Lower lobe of right lung (tissue), 2 donors: ENCODE data around the gene SLC9A8. TPM values are rescaled to one million over a fixed set of nuclear protein-coding genes. Genes with fewer than 3 reads are reported as not detected.

Source experiments
- ATAC-seq, 2 donors: fragments of 200-7000 bp; cut with Tn5 transposase; one replicate each; pipeline ENCODE4 v1.9.1; 2020 to 2022; ENCODE audit warnings: mild to moderate bottlenecking in 2 of 2, moderate library complexity in 2 of 2
- DNase-seq: peaks from one replicate; pipeline ENCODE4 v3.0.0-alpha.2; 2020
- H3K27ac ChIP-seq: fragments of 200-600 bp; one replicate; pipeline ENCODE4 v1.8.0; 2022
- H3K27me3 ChIP-seq: fragments of 200-600 bp; one replicate; pipeline ENCODE4 v1.8.0; 2022; ENCODE audit warnings: low read depth
- H3K36me3 ChIP-seq: fragments of 200-600 bp; one replicate; pipeline ENCODE4 v1.8.0; 2022; ENCODE audit warnings: mild to moderate bottlenecking
- H3K4me1 ChIP-seq: fragments of 200-600 bp; one replicate; pipeline ENCODE4 v1.8.0; 2022
- H3K4me3 ChIP-seq: fragments of 200-600 bp; one replicate; pipeline ENCODE4 v1.8.0; 2022; ENCODE audit warnings: mild to moderate bottlenecking
- H3K9me3 ChIP-seq: fragments of 200-600 bp; one replicate; pipeline ENCODE4 v1.8.0; 2022
- intact Hi-C: fragments of 100-400 bp; cut with DNase I; formaldehyde crosslinking; loops from one replicate; pipeline ENCODE4 v1.11.0; 2022
- long read RNA-seq: library from polyadenylated mRNA; unstranded; transcript quantifications from one replicate; pipeline ENCODE4 v2.0.0, GENCODE V29; 2021
- total RNA-seq: library from RNA; stranded (reverse); fragmentation: NEBNext Ultra II Directional; extraction: Animal tissue kit (Norgen Biotek cat#: 25700); gene quantifications from one replicate; pipeline ENCODE4 v1.2.1, GENCODE V29; 2021
- TF ChIP-seq, protein P1 (sequence below): fragments of 200-600 bp; IDR thresholded peaks from one replicate; pipeline ENCODE4 v1.8.0; 2022; ENCODE audit warnings: antibody characterized with exemption, mild to moderate bottlenecking
- donor health status: DM: no; HTN: yes; CAD: no; lungs with severe emphysema.

Gene SLC9A8
- total RNA-seq, result 17.7 TPM
- long read RNA-seq, full-length matches to known transcripts, result 1 of 23 reads
- long read RNA-seq, partial matches to known transcripts, result 1 of 23 reads
- long read RNA-seq, other reads (novel, unspliced or antisense), result 21 of 23 reads

DNA sequence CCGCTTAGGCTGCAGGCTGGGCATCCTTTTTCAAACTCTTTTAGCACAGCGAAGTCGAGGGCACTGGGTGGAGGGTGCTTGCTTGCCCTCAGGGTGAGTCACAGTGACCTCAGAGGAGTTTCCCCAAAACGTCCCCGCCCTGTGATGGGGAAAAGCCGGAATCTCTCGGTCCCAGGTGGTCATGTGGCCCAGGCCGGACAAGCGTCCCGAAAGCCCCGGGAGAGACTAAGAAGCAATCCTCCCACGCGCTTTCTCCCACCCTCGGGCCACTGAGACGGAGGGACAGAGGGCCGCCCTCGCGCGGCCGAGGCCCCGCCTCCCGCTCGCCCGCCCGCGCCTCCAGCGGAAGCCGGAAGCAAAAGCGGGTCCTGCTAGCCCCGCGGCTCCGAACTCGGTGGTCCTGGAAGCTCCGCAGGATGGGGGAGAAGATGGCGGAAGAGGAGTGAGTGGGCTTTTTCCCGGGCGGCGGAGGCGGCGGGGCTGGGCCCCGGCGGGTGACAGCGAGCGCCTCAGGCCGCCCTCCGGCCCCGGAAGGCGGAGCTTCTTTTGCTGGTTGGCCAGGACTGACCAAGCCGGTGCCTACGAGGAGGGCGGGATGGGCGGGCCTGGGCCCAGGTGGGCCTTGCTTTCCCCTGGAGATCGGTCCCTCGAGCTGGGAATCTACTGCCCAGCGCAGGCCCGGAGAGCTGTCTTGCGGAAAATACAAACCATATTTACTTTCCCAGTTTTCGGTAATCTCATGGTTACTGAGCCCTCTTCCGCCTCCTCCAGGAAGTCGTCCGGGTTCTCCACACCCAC is at the start of gene SLC9A8:
Gene SLC9A8, plus strand, starts transcription at position 322 of the 798 bp plus-strand sequence. Its CDS starts 95 bp downstream, at position 417.
- ATAC-seq (peak; percentile 94 to 96), DNase-seq (peak; percentile 94)
- intact Hi-C loops, result no loop called here
- Histone ChIP-seq H3K36me3 (peaks cover 27% of the 10 kb centered on the region), H3K4me1 (peaks cover 25% of the 10 kb centered on the region), H3K4me3 (peak within 1 kb of the TSS; percentile 87), H3K27me3 (no peaks in the 10 kb centered on the region), H3K27ac (peak within 1 kb of the TSS; percentile 95), H3K9me3 (no peaks in the 10 kb centered on the region)
- TF ChIP-seq, protein P1, sequence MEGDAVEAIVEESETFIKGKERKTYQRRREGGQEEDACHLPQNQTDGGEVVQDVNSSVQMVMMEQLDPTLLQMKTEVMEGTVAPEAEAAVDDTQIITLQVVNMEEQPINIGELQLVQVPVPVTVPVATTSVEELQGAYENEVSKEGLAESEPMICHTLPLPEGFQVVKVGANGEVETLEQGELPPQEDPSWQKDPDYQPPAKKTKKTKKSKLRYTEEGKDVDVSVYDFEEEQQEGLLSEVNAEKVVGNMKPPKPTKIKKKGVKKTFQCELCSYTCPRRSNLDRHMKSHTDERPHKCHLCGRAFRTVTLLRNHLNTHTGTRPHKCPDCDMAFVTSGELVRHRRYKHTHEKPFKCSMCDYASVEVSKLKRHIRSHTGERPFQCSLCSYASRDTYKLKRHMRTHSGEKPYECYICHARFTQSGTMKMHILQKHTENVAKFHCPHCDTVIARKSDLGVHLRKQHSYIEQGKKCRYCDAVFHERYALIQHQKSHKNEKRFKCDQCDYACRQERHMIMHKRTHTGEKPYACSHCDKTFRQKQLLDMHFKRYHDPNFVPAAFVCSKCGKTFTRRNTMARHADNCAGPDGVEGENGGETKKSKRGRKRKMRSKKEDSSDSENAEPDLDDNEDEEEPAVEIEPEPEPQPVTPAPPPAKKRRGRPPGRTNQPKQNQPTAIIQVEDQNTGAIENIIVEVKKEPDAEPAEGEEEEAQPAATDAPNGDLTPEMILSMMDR, result peak; percentile 57

GRCh38 chr20:49762940-49763766 is 49.5 kb upstream of the SLC9A8 start:
- no peak overlapping the region for H3K27ac ChIP-seq
- intact Hi-C loops, result no loop called here
- H3K27me3 ChIP-seq, result no peaks in the 10 kb centered on the region
- DNase-seq (no peak), ATAC-seq (no peak)
- H3K4me3 ChIP-seq, result no peak overlapping the region
- TF ChIP-seq, protein P1, result no peak
- peaks cover 36% of the 10 kb centered on the region for H3K4me1 ChIP-seq
- H3K9me3 ChIP-seq, result no peaks in the 10 kb centered on the region
- no peaks in the 10 kb centered on the region for H3K36me3 ChIP-seq

DNA sequence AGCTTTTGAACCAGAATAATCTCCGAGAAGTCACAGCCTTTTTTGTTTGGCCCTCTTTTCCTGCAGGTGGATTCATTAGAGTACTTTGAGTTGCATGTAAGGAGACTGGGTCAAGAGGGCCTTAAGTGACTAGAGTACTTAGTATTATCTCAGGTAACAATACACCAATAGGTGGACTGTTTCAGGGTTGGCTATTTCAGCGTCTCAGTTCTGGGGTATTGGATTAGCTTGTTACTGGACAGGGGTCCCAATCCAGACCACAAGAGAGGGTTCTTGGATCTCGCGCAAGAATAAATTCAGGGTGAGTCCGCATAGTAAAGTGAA is 47.3 kb upstream of the SLC9A8 start:
- intact Hi-C loops, result no loop called here
- ATAC-seq (no peak), DNase-seq (no peak)
- Histone ChIP-seq H3K27ac (peak overlapping the region; percentile 37), H3K27me3 (no peaks in the 10 kb centered on the region), H3K36me3 (no peaks in the 10 kb centered on the region), H3K4me3 (no peak overlapping the region), H3K9me3 (no peaks in the 10 kb centered on the region), H3K4me1 (peaks cover 57% of the 10 kb centered on the region)
- TF ChIP-seq, protein P1, result no peak

DNA sequence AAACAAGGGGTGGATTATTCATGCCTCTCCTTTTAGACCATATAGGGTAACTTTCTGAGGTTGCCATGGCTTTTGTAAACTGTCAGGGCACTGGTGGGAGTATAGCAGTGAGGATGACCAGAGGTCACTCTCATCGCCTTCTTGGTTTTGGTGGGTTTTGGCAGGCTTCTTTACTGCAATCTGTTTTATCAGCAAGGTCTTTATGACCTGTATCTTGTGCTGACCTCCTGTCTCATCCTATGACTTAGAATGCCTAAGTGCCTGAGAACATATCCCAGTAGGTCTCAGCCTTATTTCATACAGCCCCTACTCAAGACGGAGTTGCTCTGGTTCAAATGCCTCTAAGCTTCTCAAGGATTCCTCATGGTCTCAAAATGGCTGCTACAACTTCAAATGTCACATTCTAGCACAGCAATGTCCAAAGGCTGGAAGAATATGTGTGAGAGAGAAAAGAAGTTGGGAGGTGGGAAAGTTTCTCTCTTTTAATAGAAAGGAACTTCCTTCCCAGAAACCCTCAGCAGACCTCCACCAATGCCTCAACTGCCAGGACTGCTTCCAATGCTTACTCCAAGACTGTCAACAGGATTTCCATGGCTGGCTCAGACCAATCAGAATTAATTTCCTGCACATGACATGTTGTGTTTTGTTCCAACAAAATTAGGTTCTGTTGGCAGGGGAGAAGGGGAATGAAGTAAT is 46.6 kb upstream of the SLC9A8 start:
- Histone ChIP-seq H3K27me3 (no peaks in the 10 kb centered on the region), H3K27ac (peak overlapping the region; percentile 37), H3K4me1 (peaks cover 64% of the 10 kb centered on the region), H3K9me3 (no peaks in the 10 kb centered on the region), H3K4me3 (no peak overlapping the region), H3K36me3 (no peaks in the 10 kb centered on the region)
- ATAC-seq (no peak), DNase-seq (no peak)
- TF ChIP-seq, protein P1, result no peak
- intact Hi-C loops, result no loop called here

GRCh38 chr20:49766979-49767521 is 45.6 kb upstream of the SLC9A8 start:
- TF ChIP-seq, protein P1, result no peak
- peak overlapping the region; percentile 37 for H3K27ac ChIP-seq
- H3K36me3 ChIP-seq, result no peaks in the 10 kb centered on the region
- H3K4me1 ChIP-seq, result peaks cover 74% of the 10 kb centered on the region
- H3K4me3 ChIP-seq, result no peak overlapping the region
- ATAC-seq (peak in 1 of 2 donors; percentile 10), DNase-seq (no peak)
- H3K9me3 ChIP-seq, result no peaks in the 10 kb centered on the region
- H3K27me3 ChIP-seq, result no peaks in the 10 kb centered on the region
- intact Hi-C loops, result no loop called here
